Amniotic stem cell (primary cell): ENCODE data around the gene DNAJC18.

ENCODE experiments used
- DNase-seq: peaks from one replicate; lab custom pipeline; 2025; lab: John Stamatoyannopoulos, UW

Gene DNAJC18

DNA sequence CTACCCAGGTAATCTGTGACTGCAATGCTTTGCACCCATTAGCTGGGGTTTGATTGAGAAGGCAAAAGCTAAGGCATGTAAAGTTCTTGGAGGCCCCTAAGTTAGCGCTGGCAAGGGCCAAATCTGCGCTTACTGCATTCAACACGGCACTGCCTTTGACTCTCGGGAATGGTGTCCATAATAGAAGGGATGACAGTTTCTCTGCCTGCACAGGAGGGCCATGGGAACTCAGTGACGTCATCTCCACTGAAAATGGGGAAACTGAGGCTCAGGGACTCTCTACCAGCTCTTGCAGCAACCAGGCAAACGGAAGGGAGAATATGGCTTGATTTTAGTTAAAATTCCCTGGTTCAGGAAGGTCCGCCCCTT lies 35.9 kb downstream of the DNAJC18 start:
- DNase-seq: no peak

GRCh38 chr5:139402561-139403158 lies 36.7 kb downstream of the DNAJC18 start:
- DNase-seq: no peak

GRCh38 chr5:139401546-139401945 lies 37.8 kb downstream of the DNAJC18 start:
- DNase-seq: no peak

GRCh38 chr5:139399501-139400121 lies 39.7 kb downstream of the DNAJC18 start:
- no peak for DNase-seq

DNA sequence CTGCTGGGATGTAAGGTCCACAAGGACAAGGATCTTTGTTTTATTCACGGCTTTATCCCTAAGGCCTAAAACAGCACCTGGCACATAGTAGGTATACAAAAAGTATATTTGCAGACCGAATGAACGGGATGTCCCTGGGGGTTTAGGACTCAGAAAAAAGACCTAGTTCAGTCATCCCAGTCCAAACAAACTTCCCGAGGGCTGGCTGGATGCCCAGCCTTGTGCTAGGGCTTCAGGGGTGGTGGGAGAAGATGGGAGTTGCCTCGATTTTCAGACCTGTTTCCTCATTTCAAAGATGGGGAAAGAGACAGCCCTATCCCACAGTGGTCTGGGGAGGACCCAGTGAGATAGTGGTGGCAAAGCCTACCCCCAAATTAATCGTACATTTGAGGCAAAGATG lies 41.4 kb downstream of the DNAJC18 start:
- DNase-seq: no peak

GRCh38 chr5:139396691-139397090 lies 42.6 kb downstream of the DNAJC18 start:
- no peak for DNase-seq

GRCh38 chr5:139395844-139396640 lies 43.3 kb downstream of the DNAJC18 start:
- no peak for DNase-seq

DNA sequence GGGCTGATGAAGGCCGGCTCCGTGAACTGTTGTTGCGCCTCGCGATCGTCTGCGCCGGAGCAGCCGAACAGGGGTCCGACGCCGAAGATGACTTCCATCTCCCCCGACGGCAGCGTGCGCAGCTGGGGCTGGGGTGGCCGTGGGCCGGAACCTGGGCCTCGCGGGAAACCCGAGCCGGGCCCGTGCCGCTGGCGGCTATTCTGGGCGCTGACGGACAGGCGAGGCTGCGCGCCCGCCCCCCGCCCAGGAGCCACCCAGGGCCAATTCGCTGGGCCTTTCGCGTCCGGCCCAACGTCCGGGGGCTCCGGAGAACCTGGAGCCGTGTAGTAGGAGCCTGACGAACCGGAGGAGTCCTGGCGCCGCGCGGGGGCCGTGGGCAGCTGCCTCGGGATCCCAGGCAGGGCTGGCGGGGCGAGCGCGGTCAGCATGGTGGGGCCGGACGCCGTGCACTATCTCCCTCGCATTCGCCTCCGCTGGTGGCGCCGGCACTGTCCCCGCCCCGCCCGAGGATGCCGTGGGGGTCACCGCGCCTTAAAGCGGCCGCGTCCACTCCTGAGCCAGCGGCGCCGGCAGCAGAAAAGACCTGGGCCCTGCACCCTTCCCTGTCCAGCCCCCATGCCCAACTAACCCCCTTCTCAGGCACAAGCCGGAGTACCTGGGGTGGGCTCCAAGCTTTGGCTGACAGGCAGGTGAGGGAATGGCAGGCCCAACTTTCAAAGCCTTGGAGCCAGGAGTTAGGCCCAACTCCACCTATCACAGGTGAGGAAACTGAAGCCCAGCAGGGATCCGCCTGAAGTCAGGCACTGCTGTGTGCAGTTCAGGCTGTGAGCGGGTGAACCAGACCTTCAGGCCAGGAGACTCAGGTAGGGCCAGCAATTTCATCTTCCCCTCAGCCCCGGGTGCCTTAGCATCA lies 44.4 kb downstream of the DNAJC18 start, which contains the start of gene PROB1:
TSS of gene PROB1 (minus strand) at position 451 of the 913 bp plus-strand sequence. CDS start at position 428, 23 bp downstream.
- DNase-seq: no peak

- no peak for DNase-seq
Measured at GRCh38 chr5:139394123-139394653, 45.1 kb downstream of the DNAJC18 start.

DNA sequence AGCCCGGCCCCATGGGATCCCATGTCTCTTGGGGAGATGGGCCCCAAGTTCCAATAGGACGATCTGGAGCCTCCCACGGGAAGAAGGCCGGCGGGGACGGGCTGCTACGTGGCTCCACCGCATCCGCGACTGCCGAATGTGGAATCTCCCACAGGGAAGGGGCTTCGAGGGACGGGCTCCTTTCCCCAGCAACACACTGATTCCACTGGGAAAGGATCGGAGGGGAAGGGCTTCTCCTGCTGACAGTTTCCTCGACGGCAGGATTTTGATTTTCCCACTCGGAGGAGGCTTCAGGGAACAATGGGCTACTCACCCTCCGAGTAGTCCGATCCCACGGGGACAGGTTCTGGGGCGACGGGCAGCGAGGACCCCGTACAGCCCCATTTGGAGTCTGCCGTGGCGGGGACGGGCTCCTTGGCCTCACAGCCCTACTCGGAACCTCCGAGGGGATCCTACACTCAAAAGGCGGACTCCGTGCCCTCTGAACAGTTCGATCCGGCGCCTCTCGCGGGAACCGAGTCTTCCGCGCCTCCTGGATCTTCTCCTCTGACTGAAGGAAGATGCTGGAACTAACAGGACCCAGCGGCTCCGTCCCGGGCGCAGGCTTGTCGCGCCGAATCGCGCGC lies 45.7 kb downstream of the DNAJC18 start:
- no peak for DNase-seq

DNA sequence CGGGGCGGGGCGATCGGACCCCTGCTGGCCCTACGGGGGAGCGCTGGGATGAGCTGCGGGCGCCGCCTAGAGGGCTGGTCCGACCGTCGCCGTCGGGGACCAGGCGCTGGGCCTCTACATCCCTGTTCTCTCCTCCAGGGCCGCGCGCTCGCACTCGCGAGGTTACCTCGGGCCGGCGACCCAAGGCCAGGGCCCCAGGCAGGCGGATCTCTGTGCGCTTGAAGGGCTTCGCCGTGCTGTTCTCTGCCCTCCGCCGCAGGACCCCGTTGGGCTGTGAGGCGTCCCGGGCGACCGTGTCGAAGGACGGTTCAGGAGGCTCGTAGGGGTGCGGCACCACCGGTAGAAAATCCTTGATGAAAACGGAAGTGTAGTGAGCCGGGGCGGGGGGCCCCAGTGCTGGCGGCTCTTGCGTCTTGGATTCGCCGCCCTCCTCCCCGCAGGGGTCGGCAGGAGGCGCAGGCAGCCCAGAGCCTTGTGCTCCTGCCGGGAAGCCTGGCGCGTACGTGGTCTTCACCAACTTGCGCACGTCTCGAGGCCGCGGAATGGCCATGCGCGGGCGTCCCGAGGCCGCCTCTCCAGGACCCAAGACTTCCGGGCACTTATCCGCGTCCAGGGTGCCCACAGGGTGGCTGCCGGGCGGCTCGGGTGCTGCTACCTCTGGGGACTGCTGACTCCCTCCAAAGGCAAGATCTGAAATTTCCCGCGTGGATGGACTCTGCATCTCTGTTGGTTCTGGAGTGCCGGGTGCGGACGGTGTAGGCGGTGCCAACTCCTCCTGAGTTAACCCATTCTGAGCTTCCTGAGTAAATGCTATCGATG lies 46.4 kb downstream of the DNAJC18 start:
- DNase-seq: no peak

GRCh38 chr5:139392324-139392677 lies 47.0 kb downstream of the DNAJC18 start:
- no peak for DNase-seq

GRCh38 chr5:139391570-139392323 lies 47.6 kb downstream of the DNAJC18 start:
- DNase-seq: no peak

- DNase-seq: no peak
Measured at GRCh38 chr5:139390639-139391569, 48.4 kb downstream of the DNAJC18 start.

- DNase-seq: no peak
Measured at GRCh38 chr5:139389701-139390638, 49.4 kb downstream of the DNAJC18 start, which contains the start of gene MZB1. MZB1 (minus strand) TSS chr5:139389913; CDS start chr5:139389856, 57 bp downstream.

GRCh38 chr5:139388198-139388821 lies 51.0 kb downstream of the DNAJC18 start:
- DNase-seq: no peak

GRCh38 chr5:139387611-139388197 lies 51.6 kb downstream of the DNAJC18 start:
- DNase-seq: no peak
